HCT116 (cell line): ENCODE results near the gene MYO16. TPM values are rescaled to one million over a fixed set of nuclear protein-coding genes. Genes with fewer than 3 reads are reported as not detected.

Source experiments
- ATAC-seq: fragments of 200-7000 bp; cut with Tn5 transposase; 2 replicates; pipeline ENCODE4 v1.9.1; 2020; ENCODE audit warnings: mild to moderate bottlenecking, moderate library complexity
- BruUV-seq: library from RNA; stranded (reverse); fragments of 400-500 nt; replicated peaks from 2 replicates; lab custom pipeline; 2021; lab: Mats Ljungman, UMichigan
- CTCF ChIA-PET: fragments of 300-600 bp; sonication (Branson Sonifier 250); formaldehyde crosslinking; loops from one replicate; lab custom pipeline; 2021; ENCODE audit warnings: antibody characterized with exemption; lab: Charles Lee
- POLR2A ChIA-PET: fragments of 300-600, 350-600 bp; sonication (Branson Sonifier 250); formaldehyde crosslinking; loops from one replicate; lab custom pipeline; 2021; ENCODE audit warnings: antibody characterized with exemption; lab: Charles Lee
- RAD21 ChIA-PET, 2 experiments: fragments of 300-600 bp; sonication (Branson Sonifier 250); formaldehyde crosslinking; loops; one replicate each; lab custom pipeline; 2023; ENCODE audit warnings: low total read pairs in 2 of 2; ENCODE audit not compliant: uncharacterized antibody in 2 of 2, unreplicated experiment in 2 of 2, low non-redundant PET in 1 of 2; lab: Charles Lee
- DNase-seq: peaks from one replicate; pipeline ENCODE4 v3.0.0-alpha.2; 2010; ENCODE audit warnings: low read depth, low spot score
- H2AFZ ChIP-seq: fragments of 200-600 bp; shearing (Covaris generic), sonication (generic); 2 replicates; pipeline ENCODE4 v1.6.1; 2017; ENCODE audit warnings: low read depth, mixed run types, mixed read lengths, antibody characterized with exemption, low read length; ENCODE audit not compliant: poor library complexity, severe bottlenecking
- H3K27ac ChIP-seq: 2 replicates; pipeline ENCODE4 v1.5.1; 2012; ENCODE audit warnings: low read depth, low read length
- H3K27me3 ChIP-seq: fragments of 200-600 bp; sonication (generic); 2 replicates; pipeline ENCODE4 v1.6.1; 2016; ENCODE audit warnings: mixed run types, low read length, mixed read lengths; ENCODE audit not compliant: insufficient read depth
- H3K36me3 ChIP-seq, 2 experiments: fragments of 200-500 bp in 1 of 2; fragments of 200-600 bp in 1 of 2; sonication (Bioruptor generic) in 1 of 2; sonication (generic) in 1 of 2; 2 replicates each; pipeline versions ENCODE4 v1.5.1 to v1.6.1; 2014 to 2016; ENCODE audit warnings: low read length in 2 of 2, inconsistent platforms in 1 of 2, mixed read lengths in 1 of 2, mixed run types in 1 of 2; ENCODE audit not compliant: insufficient read depth in 2 of 2, control insufficient read depth in 1 of 2
- H3K4me1 ChIP-seq, 2 experiments: fragments of 200-600 bp in 1 of 2; sonication (generic) in 1 of 2; 2 replicates each; pipeline versions ENCODE4 v1.5.1 to v1.6.1; 2012 to 2017; ENCODE audit warnings: low read length in 2 of 2, inconsistent platforms in 1 of 2, mild to moderate bottlenecking in 1 of 2, mixed read lengths in 1 of 2, mixed run types in 1 of 2, moderate library complexity in 1 of 2; ENCODE audit not compliant: insufficient read depth in 2 of 2, control insufficient read depth in 1 of 2
- H3K4me2 ChIP-seq: fragments of 200-600 bp; sonication (generic); 2 replicates; pipeline ENCODE4 v1.6.1; 2017; ENCODE audit warnings: mixed run types, low read length, mixed read lengths
- H3K4me3 ChIP-seq, 2 experiments: fragments of 200-600 bp in 1 of 2; sonication (generic) in 1 of 2; replicated peaks in 1 of 2; 2 replicates each; pipeline ENCODE4 v1.5.1; 2011 to 2016; ENCODE audit warnings: low read length in 2 of 2, control low read depth in 1 of 2, low read depth in 1 of 2, mild to moderate bottlenecking in 1 of 2, mixed read lengths in 1 of 2, mixed run types in 1 of 2
- H3K79me2 ChIP-seq: fragments of 200-600 bp; sonication (generic); 2 replicates; pipeline ENCODE4 v1.6.1; 2017; ENCODE audit warnings: mild to moderate bottlenecking, mixed run types, low read length, moderate library complexity, mixed read lengths; ENCODE audit not compliant: insufficient read depth
- H3K9ac ChIP-seq: fragments of 200-600 bp; sonication (generic); 2 replicates; pipeline ENCODE4 v1.6.1; 2016; ENCODE audit warnings: low read length, mixed read lengths
- H3K9me2 ChIP-seq: fragments of 200-600 bp; sonication (generic), shearing (Covaris generic); 2 replicates; pipeline ENCODE4 v1.6.1; 2017; ENCODE audit warnings: mixed run types, mild to moderate bottlenecking, moderate library complexity; ENCODE audit not compliant: insufficient read depth
- H3K9me3 ChIP-seq, 2 experiments: fragments of 200-500 bp in 1 of 2; fragments of 200-600 bp in 1 of 2; sonication (Bioruptor generic) in 1 of 2; sonication (generic) in 1 of 2; 2 replicates each; pipeline ENCODE4 v1.6.1; 2014 to 2017; ENCODE audit warnings: low read length in 2 of 2, mixed read lengths in 2 of 2, inconsistent platforms in 1 of 2, low read depth in 1 of 2, mild to moderate bottlenecking in 1 of 2, mixed run types in 1 of 2, moderate library complexity in 1 of 2; ENCODE audit not compliant: control insufficient read depth in 1 of 2, insufficient read depth in 1 of 2
- H4K20me1 ChIP-seq: fragments of 200-600 bp; sonication (generic), shearing (Covaris generic); 2 replicates; pipeline ENCODE4 v1.6.1; 2017; ENCODE audit warnings: mixed run types, mild to moderate bottlenecking, moderate library complexity; ENCODE audit not compliant: insufficient read depth
- JUND ChIP-seq: IDR thresholded peaks from 2 replicates; pipeline ENCODE4 v1.6.1; 2012
- ZFX ChIP-seq: fragments of 450-650 bp; IDR thresholded peaks from 2 replicates; pipeline ENCODE4 v1.6.1; 2017
- intact Hi-C: fragments of 100-400 bp; cut with micrococcal nuclease; formaldehyde crosslinking; loops from 2 replicates; pipeline ENCODE4 v1.10.0; 2022
- total RNA-seq: library from RNA; stranded (reverse); gene quantifications from one replicate; pipeline ENCODE4 v1.2.1, GENCODE V29; 2021; ENCODE audit not compliant: unreplicated experiment
- TF ChIP-seq, protein P1 (sequence below): IDR thresholded peaks from 2 replicates; pipeline ENCODE4 v1.6.1; 2012
- TF ChIP-seq, protein P2 (sequence below): IDR thresholded peaks from 2 replicates; pipeline ENCODE4 v1.6.1; 2012; ENCODE audit warnings: low read depth

Gene MYO16
- total RNA-seq, 1 experiment from 2014 or later: 0.07 TPM

DNA sequence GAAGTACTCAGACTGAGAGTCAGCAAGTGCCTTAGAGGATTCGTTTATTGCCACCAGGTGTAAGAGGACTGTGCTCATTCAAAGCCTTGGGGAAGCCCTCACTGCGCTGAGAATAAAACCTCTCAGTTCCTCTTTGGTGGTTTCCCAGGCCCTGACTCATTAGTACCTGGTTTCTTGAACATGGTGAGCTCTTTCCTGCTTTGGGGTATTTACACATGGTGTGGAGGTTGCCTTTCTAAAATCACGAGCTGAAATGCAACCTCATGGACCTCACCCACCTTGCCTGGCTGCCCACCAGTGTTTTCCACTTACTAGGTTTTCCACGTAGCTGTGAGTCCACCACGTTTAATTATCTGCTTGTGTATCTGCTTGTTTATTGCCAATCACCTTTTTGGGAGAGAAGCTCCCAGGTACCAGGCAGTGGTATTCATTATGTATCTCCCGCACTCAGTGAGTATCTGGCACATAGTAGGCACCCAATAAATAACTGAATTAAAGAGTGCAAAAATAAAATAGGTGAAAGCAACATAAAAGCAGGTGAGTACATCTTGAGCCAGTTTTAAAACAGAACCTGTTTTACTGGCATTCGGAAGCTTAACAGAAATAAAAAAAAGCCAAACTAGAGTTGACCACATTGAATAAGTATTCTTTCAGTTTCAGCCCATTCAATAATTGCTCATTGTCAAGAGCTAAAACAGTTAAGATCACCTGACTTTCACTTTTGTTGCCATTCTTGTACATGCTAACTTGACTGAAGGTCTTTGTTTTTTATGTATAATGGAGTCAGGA is 533.0 kb downstream of the MYO16 start:
- H3K79me2 ChIP-seq: no peaks in the 10 kb centered on the region
- POLR2A ChIA-PET: no interaction called here
- H3K9me2 ChIP-seq: no peaks in the 10 kb centered on the region
- no peak for DNase-seq
- no peaks in the 10 kb centered on the region for H3K36me3 ChIP-seq
- TF ChIP-seq JUND: no peak
- TF ChIP-seq, protein P1, sequence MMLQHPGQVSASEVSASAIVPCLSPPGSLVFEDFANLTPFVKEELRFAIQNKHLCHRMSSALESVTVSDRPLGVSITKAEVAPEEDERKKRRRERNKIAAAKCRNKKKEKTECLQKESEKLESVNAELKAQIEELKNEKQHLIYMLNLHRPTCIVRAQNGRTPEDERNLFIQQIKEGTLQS: no peak
- TF ChIP-seq, all 23 proteins: peak for 0
- intact Hi-C loops: no loop called here
- H3K9ac ChIP-seq: no peak overlapping the region
- H3K4me2 ChIP-seq: no peak overlapping the region
- CTCF ChIA-PET: interaction anchor here (1.2 kb wide), 1 partner anchor 14 kb away, joined by 3 read pairs; no protein-coding TSS in a partner anchor
- RAD21 ChIA-PET: no interaction called here
- H3K4me3 ChIP-seq: no peak overlapping the region
- H2AFZ ChIP-seq: no peak overlapping the region
- BruUV-seq: no TSS peak
- no peaks in the 10 kb centered on the region for H4K20me1 ChIP-seq
- ATAC-seq: no peak
- H3K9me3 ChIP-seq: no peaks in the 10 kb centered on the region
- H3K27ac ChIP-seq: no peak overlapping the region
- no peaks in the 10 kb centered on the region for H3K27me3 ChIP-seq
- peaks cover 3 to 33% of the 10 kb centered on the region in 2 experiments for H3K4me1 ChIP-seq

DNA sequence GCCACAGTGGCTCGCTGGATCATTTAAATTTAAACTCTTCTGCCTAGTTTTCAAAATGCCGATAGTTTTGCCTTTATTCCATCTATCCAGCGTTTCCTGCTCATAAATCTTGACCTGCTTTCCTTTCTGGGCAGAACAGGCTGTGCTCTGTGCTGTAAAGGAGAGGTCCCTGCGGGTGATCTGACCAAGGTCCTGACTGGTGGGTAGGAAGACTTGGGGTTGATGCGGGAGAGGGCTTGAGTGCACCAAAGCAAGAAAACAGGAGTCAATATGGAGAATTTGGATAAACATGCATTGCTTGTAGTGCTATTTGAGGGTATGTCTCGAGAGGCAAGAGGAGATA is 533.6 kb downstream of the MYO16 start:
- TF ChIP-seq, protein P2, sequence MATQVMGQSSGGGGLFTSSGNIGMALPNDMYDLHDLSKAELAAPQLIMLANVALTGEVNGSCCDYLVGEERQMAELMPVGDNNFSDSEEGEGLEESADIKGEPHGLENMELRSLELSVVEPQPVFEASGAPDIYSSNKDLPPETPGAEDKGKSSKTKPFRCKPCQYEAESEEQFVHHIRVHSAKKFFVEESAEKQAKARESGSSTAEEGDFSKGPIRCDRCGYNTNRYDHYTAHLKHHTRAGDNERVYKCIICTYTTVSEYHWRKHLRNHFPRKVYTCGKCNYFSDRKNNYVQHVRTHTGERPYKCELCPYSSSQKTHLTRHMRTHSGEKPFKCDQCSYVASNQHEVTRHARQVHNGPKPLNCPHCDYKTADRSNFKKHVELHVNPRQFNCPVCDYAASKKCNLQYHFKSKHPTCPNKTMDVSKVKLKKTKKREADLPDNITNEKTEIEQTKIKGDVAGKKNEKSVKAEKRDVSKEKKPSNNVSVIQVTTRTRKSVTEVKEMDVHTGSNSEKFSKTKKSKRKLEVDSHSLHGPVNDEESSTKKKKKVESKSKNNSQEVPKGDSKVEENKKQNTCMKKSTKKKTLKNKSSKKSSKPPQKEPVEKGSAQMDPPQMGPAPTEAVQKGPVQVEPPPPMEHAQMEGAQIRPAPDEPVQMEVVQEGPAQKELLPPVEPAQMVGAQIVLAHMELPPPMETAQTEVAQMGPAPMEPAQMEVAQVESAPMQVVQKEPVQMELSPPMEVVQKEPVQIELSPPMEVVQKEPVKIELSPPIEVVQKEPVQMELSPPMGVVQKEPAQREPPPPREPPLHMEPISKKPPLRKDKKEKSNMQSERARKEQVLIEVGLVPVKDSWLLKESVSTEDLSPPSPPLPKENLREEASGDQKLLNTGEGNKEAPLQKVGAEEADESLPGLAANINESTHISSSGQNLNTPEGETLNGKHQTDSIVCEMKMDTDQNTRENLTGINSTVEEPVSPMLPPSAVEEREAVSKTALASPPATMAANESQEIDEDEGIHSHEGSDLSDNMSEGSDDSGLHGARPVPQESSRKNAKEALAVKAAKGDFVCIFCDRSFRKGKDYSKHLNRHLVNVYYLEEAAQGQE: peak; percentile 18; the same call in 1 of the 2 replicates
- no peak for TF ChIP-seq ZFX
- Histone ChIP-seq H2AFZ (no peak overlapping the region), H3K27me3 (no peaks in the 10 kb centered on the region), H3K9ac (no peak overlapping the region), H4K20me1 (no peaks in the 10 kb centered on the region), H3K9me2 (no peaks in the 10 kb centered on the region), H3K27ac (no peak overlapping the region), H3K36me3 (no peaks in the 10 kb centered on the region), H3K4me1 (peaks cover 0 to 27% of the 10 kb centered on the region in 2 experiments; a peak in 2 of 4 replicates), H3K79me2 (no peaks in the 10 kb centered on the region), H3K4me2 (no peak overlapping the region), H3K9me3 (no peaks in the 10 kb centered on the region), H3K4me3 (no peak overlapping the region)
- ChIA-PET RAD21 (no interaction called here), CTCF (interaction anchor here (1.2 kb wide), 1 partner anchor 15 kb away, joined by 3 read pairs; no protein-coding TSS in a partner anchor), POLR2A (no interaction called here)
- DNase-seq (no peak), ATAC-seq (no peak)
- intact Hi-C loops: no loop called here
- BruUV-seq: no TSS peak
